Stimulated activated memory B cell treated with anti-CD40 and anti-IgM and Interleukin-4, amounts not matched to agents 10 μg/mL and 1 μg/mL and 100 μg/mL, for 72 hours (primary cell): Measurements from ENCODE around the gene PKMYT1.

Experiments
- ATAC-seq: fragments of 150-1000 bp; cut with Tn5 transposase; 2 replicates; pipeline ENCODE4 v1.10.0; 2021
- H3K27ac Mint-ChIP-seq: one replicate; pipeline ENCODE4 v1.8.0; 2022; ENCODE audit warnings: mild to moderate bottlenecking, mixed read lengths
- H3K27me3 Mint-ChIP-seq: one replicate; pipeline ENCODE4 v1.8.0; 2022; ENCODE audit warnings: mixed read lengths
- H3K36me3 Mint-ChIP-seq: one replicate; pipeline ENCODE4 v1.8.0; 2022; ENCODE audit warnings: mixed read lengths
- H3K4me1 Mint-ChIP-seq: one replicate; pipeline ENCODE4 v1.8.0; 2022; ENCODE audit warnings: mixed read lengths
- H3K4me3 Mint-ChIP-seq: one replicate; pipeline ENCODE4 v1.8.0; 2022; ENCODE audit warnings: mild to moderate bottlenecking, moderate library complexity, mixed read lengths
- H3K9me3 Mint-ChIP-seq: one replicate; pipeline ENCODE4 v1.8.0; 2022; ENCODE audit warnings: mixed read lengths

Gene PKMYT1

GRCh38 chr16:2966043-2966807, 14.0 kb downstream of the PKMYT1 start:
- H3K36me3 Mint-ChIP-seq, result no peaks in the 10 kb centered on the region
- H3K9me3 Mint-ChIP-seq, result no peaks in the 10 kb centered on the region
- H3K4me3 Mint-ChIP-seq, result no peak overlapping the region
- ATAC-seq, result no peak
- no peak overlapping the region for H3K27ac Mint-ChIP-seq
- peaks cover 62% of the 10 kb centered on the region for H3K4me1 Mint-ChIP-seq
- peaks cover 57% of the 10 kb centered on the region for H3K27me3 Mint-ChIP-seq

- peak; percentile 18 for ATAC-seq
- no peak overlapping the region for H3K27ac Mint-ChIP-seq
- H3K9me3 Mint-ChIP-seq, result no peaks in the 10 kb centered on the region
- peaks cover 64% of the 10 kb centered on the region for H3K27me3 Mint-ChIP-seq
- H3K36me3 Mint-ChIP-seq, result no peaks in the 10 kb centered on the region
- peak overlapping the region; percentile 79 for H3K4me3 Mint-ChIP-seq
- H3K4me1 Mint-ChIP-seq, result peaks cover 51% of the 10 kb centered on the region
These were observed 15.5 kb downstream of the PKMYT1 start for GRCh38 chr16:2964475-2965336.

- ATAC-seq, result no peak
- no peaks in the 10 kb centered on the region for H3K9me3 Mint-ChIP-seq
- H3K27ac Mint-ChIP-seq, result no peak within 1 kb of the TSS
- no peaks in the 10 kb centered on the region for H3K36me3 Mint-ChIP-seq
- H3K4me1 Mint-ChIP-seq, result peaks cover 51% of the 10 kb centered on the region
- peaks cover 72% of the 10 kb centered on the region for H3K27me3 Mint-ChIP-seq
- H3K4me3 Mint-ChIP-seq, result peak within 1 kb of the TSS; percentile 79
These were observed 16.3 kb downstream of the PKMYT1 start, which contains the start of gene KREMEN2 for GRCh38 chr16:2963723-2964474. KREMEN2 (plus strand) TSS chr16:2964275; CDS start chr16:2964521, 246 bp downstream.

GRCh38 chr16:2963074-2963722, 17.0 kb downstream of the PKMYT1 start:
- no peak for ATAC-seq
- H3K4me3 Mint-ChIP-seq, result peak overlapping the region; percentile 79
- H3K4me1 Mint-ChIP-seq, result peaks cover 44% of the 10 kb centered on the region
- no peak overlapping the region for H3K27ac Mint-ChIP-seq
- no peaks in the 10 kb centered on the region for H3K36me3 Mint-ChIP-seq
- H3K9me3 Mint-ChIP-seq, result no peaks in the 10 kb centered on the region
- H3K27me3 Mint-ChIP-seq, result peaks cover 73% of the 10 kb centered on the region

- H3K9me3 Mint-ChIP-seq, result no peaks in the 10 kb centered on the region
These were observed 17.7 kb downstream of the PKMYT1 start for GRCh38 chr16:2962334-2963073.

GRCh38 chr16:2960183-2961010, 19.8 kb downstream of the PKMYT1 start:
- H3K27ac Mint-ChIP-seq, result no peak overlapping the region
- H3K36me3 Mint-ChIP-seq, result no peaks in the 10 kb centered on the region
- H3K4me3 Mint-ChIP-seq, result no peak overlapping the region
- no peaks in the 10 kb centered on the region for H3K9me3 Mint-ChIP-seq
- H3K27me3 Mint-ChIP-seq, result peaks cover 89% of the 10 kb centered on the region
- H3K4me1 Mint-ChIP-seq, result peaks cover 36% of the 10 kb centered on the region
- ATAC-seq, result no peak

More at GRCh38 chr16:2962334-2963073, 17.7 kb downstream of the PKMYT1 start:
- H3K27me3 Mint-ChIP-seq, result peaks cover 68% of the 10 kb centered on the region
- H3K36me3 Mint-ChIP-seq, result no peaks in the 10 kb centered on the region
- no peak overlapping the region for H3K4me3 Mint-ChIP-seq
- no peak overlapping the region for H3K27ac Mint-ChIP-seq
- ATAC-seq, result no peak
- H3K4me1 Mint-ChIP-seq, result peaks cover 38% of the 10 kb centered on the region

GRCh38 chr16:2959206-2959605, 21.0 kb downstream of the PKMYT1 start:
- H3K4me1 Mint-ChIP-seq, result peaks cover 29% of the 10 kb centered on the region
- no peaks in the 10 kb centered on the region for H3K36me3 Mint-ChIP-seq
- no peak overlapping the region for H3K27ac Mint-ChIP-seq
- H3K4me3 Mint-ChIP-seq, result no peak overlapping the region
- H3K27me3 Mint-ChIP-seq, result peaks cover 94% of the 10 kb centered on the region
- H3K9me3 Mint-ChIP-seq, result no peaks in the 10 kb centered on the region
- ATAC-seq, result no peak

GRCh38 chr16:2956579-2956956, 23.7 kb downstream of the PKMYT1 start:
- ATAC-seq, result no peak
- H3K36me3 Mint-ChIP-seq, result no peaks in the 10 kb centered on the region
- no peaks in the 10 kb centered on the region for H3K9me3 Mint-ChIP-seq
- H3K27ac Mint-ChIP-seq, result no peak overlapping the region
- peaks cover 12% of the 10 kb centered on the region for H3K4me1 Mint-ChIP-seq
- peaks cover 88% of the 10 kb centered on the region for H3K27me3 Mint-ChIP-seq
- no peak overlapping the region for H3K4me3 Mint-ChIP-seq

- no peak overlapping the region for H3K27ac Mint-ChIP-seq
- H3K9me3 Mint-ChIP-seq, result no peaks in the 10 kb centered on the region
- no peak for ATAC-seq
- H3K27me3 Mint-ChIP-seq, result peaks cover 88% of the 10 kb centered on the region
- no peak overlapping the region for H3K4me3 Mint-ChIP-seq
- H3K36me3 Mint-ChIP-seq, result no peaks in the 10 kb centered on the region
- H3K4me1 Mint-ChIP-seq, result peaks cover 10% of the 10 kb centered on the region
These were observed 24.3 kb downstream of the PKMYT1 start for GRCh38 chr16:2955779-2956578.

GRCh38 chr16:2955438-2955778, 24.8 kb downstream of the PKMYT1 start:
- Mint-ChIP-seq H3K36me3 (no peaks in the 10 kb centered on the region), H3K9me3 (no peaks in the 10 kb centered on the region), H3K27ac (no peak overlapping the region), H3K4me1 (peaks cover 10% of the 10 kb centered on the region), H3K27me3 (peaks cover 82% of the 10 kb centered on the region), H3K4me3 (no peak overlapping the region)
- ATAC-seq, result no peak

- H3K27ac Mint-ChIP-seq, result no peak overlapping the region
- H3K4me1 Mint-ChIP-seq, result peaks cover 10% of the 10 kb centered on the region
- peaks cover 1% of the 10 kb centered on the region for H3K36me3 Mint-ChIP-seq
- ATAC-seq, result peak; percentile 14
- H3K27me3 Mint-ChIP-seq, result peaks cover 76% of the 10 kb centered on the region
- H3K4me3 Mint-ChIP-seq, result no peak overlapping the region
- H3K9me3 Mint-ChIP-seq, result no peaks in the 10 kb centered on the region
These were observed 25.4 kb downstream of the PKMYT1 start for GRCh38 chr16:2954656-2955381.

- H3K4me3 Mint-ChIP-seq, result no peak overlapping the region
- peaks cover 68% of the 10 kb centered on the region for H3K27me3 Mint-ChIP-seq
- H3K36me3 Mint-ChIP-seq, result peaks cover 10% of the 10 kb centered on the region
- no peaks in the 10 kb centered on the region for H3K9me3 Mint-ChIP-seq
- ATAC-seq, result no peak
- H3K27ac Mint-ChIP-seq, result no peak overlapping the region
- peaks cover 10% of the 10 kb centered on the region for H3K4me1 Mint-ChIP-seq
These were observed 26.3 kb downstream of the PKMYT1 start for GRCh38 chr16:2953706-2954627.
